ENCODE data around the gene PCSK5. TPM values are rescaled to one million over a fixed set of nuclear protein-coding genes. Genes with fewer than 3 reads are reported as not detected.
A peak's percentile ranks its signal among the peaks of the same experiment; 100 is the strongest.

The PCSK5 gene
- polyA plus RNA-seq, 5 donors, result 6.1 to 13.4 (median 9.5) TPM

- no peak for DNase-seq
These were observed 297.8 kb downstream of the PCSK5 start for GRCh38 chr9:76188286-76188685.

DNA sequence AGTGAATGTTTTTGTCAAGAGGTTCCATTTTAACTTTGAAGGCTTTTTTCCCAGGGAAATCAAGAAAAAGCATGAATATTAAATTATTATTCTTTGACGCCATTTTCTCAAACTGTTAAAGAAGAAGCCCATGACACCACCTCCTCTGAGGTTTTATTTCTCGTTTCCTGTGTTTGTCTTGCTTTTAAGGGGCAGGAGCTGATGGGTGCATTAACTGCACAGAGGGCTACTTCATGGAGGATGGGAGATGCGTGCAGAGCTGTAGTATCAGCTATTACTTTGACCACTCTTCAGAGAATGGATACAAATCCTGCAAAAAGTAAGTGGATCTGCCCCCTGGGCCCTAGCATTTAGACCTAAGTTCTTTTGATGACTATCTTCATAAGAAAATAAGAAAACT, 298.4 kb downstream of the PCSK5 start:
- no peak for DNase-seq

GRCh38 chr9:76191493-76191892, 301.0 kb downstream of the PCSK5 start:
- DNase-seq, result no peak

DNA sequence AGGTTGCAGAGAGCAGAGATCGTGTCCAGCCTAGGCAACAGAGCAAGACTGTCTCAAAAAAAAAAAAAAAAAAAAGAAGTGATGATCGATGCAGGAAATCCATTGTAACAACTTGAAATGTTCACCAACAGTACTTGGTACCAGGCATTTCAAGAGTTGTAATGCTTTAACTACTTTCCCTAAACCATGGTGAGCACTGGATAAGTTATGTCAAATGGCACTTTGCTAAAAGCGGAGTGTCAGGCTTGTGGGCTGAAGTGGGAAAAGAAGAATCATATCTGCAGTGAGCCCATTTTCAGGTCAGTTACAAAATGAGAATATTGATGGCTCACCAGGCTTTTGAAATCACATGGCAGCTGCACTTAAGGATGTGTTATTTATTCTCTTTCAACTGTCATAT, 301.5 kb downstream of the PCSK5 start:
- no peak for DNase-seq

- no peak for DNase-seq
These were observed 304.4 kb downstream of the PCSK5 start for GRCh38 chr9:76194896-76195295.

GRCh38 chr9:76198336-76198735, 307.9 kb downstream of the PCSK5 start:
- peak; percentile 38 to 50 for DNase-seq

DNA sequence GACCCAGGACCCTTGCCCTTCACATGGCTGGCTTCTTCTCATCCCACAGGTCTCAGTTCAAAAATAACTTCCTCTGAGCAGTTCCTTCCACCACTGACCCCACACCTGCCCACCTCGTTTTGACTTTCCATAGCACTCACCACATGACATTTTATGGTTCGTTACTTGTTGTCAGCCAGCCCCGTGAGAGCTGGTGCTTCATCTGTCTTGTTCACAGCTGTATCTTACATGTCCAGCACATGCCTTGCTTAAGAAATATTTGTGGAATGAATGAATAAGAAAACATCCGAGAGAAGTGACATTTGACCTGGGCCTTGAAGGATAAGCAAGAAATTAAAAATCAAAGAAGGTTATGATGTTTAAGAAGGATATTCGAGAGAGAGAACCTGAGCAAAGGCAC, 309.8 kb downstream of the PCSK5 start:
- DNase-seq, result no peak

GRCh38 chr9:76200745-76201144, 310.3 kb downstream of the PCSK5 start:
- DNase-seq, result no peak

GRCh38 chr9:76203373-76203772, 312.9 kb downstream of the PCSK5 start:
- no peak for DNase-seq

- no peak for DNase-seq
These were observed 316.3 kb downstream of the PCSK5 start for GRCh38 chr9:76206821-76207220.

- DNase-seq, result no peak
These were observed 323.3 kb downstream of the PCSK5 start for GRCh38 chr9:76213751-76214150.

DNA sequence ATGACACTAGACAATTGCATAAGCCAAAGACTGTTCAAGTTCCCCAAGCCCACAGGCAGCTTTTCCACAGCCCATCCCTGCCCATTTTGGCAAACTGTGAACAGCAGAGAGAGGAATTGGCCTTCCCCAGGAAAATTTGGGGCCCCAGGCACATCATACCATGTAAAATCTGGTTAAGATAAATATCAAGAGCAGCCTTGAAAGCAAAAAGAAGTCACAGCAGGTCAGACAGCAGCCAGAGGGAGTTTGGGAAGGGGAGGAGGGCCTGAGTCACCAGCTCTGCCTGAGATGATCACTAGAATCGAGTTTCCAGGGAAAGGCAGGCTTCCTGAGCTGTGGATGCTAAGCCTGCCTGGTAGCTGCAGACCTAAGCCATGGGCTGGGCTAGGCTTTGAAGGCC, 324.6 kb downstream of the PCSK5 start:
- no peak for DNase-seq

DNA sequence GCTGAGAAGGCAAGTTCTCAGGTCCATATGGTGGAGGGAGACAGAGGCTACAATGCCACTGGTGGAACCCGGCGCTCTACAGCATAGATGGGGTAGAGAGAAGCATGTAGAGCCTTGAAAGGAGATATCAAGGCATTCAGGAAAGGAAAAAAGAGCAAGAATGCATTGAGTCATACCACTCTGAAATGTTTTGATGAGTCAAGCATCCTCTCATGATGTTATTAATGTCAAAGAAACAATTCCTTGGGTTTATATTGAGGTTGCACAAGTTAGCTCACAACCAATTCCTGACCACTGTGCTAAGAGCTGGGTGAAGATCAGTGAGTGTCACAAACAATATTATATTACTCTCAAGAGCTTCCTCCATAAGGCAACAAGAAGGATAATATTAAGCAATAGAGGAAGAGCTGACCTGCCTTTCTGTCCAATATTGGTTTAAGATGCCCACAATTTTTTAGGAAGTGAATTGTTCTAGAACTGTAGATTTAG, 325.7 kb downstream of the PCSK5 start:
- DNase-seq, result no peak

GRCh38 chr9:76218117-76218885, 327.8 kb downstream of the PCSK5 start:
- DNase-seq, result no peak

- no peak for DNase-seq
These were observed 328.5 kb downstream of the PCSK5 start for GRCh38 chr9:76218886-76219445.

DNA sequence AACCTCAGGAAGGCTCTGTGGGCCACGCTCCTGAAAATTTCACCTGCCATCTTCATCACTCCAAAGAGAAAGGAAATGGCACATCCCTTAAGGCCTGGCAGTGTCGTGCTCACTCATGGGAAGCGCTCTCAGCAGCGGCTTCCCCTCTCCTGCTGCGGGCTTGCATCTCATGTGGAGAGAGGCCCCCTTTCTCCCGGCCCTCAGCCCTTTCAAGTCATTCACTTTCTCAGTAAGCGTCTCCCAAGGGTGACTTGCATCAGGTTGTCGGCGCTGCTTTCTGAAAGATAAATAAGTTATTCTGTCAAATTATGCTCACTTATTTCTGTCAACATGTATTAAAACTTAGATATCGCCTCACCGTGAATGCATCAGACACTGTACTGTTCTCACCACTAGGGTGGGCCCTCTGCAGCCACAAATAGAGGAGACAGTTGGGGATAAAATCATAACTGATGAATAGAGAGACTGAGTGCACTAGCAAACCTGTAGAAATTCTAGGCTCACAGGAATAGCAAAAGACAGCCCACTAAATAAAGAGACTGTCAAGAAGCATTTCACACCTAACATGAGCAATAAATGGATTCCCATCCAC, 329.2 kb downstream of the PCSK5 start:
- DNase-seq, result no peak

DNA sequence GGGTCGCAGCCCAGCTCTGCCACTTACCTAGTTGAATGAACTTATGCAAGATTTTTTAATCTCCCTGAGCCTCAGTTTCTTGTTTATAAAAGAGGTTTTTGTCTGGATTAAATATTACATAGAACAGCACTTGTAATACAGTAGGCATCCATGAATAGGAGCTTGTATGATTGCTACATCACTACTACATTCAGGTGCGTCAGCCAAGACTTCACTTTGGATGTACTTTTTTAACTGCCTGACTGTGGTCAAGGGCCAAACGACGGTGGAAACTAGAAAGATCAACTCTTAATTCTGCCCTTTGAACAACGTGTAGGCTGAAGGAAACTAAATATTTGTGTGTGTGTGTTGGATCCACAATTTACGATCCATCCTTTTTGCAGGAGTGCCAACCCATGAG, 330.9 kb downstream of the PCSK5 start:
- DNase-seq, result no peak

GRCh38 chr9:76223749-76224340, 333.4 kb downstream of the PCSK5 start:
- DNase-seq, result peak in 1 of 2 donors; percentile 13

- DNase-seq, result no peak
These were observed 336.7 kb downstream of the PCSK5 start for GRCh38 chr9:76227156-76227555.

- no peak for DNase-seq
These were observed 340.5 kb downstream of the PCSK5 start for GRCh38 chr9:76231001-76231400.

GRCh38 chr9:76232861-76233489, 342.5 kb downstream of the PCSK5 start:
- no peak for DNase-seq

DNA sequence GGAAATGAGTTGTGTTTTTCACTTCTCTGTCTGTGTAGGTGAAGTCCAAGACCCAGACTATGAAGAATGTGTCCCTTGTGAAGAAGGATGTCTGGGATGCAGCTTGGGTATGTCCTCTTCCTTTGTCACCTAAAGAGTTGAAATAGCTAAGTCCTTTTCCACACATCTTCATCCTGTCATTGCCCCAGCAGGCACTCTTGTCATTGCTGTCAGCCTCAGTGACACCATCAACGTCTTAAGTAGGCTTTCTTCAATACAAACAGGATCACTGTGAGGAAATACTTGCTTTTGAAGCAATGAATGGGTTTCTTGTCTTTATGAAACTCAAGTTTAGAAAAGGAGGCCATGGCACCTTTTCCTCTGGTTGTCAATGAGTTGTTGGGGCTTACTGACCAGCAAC, 350.1 kb downstream of the PCSK5 start:
- DNase-seq, result no peak
